HG02840 (cell line): ENCODE data around the gene RWDD3.

ENCODE experiments used
- ATAC-seq: cut with Tn5 transposase; IDR thresholded peaks from one replicate; pipeline ENCODE4 v1.9.1; 2021; ENCODE audit warnings: mild to moderate bottlenecking, moderate library complexity, moderate number of reproducible peaks; ENCODE audit not compliant: unreplicated experiment, low FRiP score

Gene RWDD3

GRCh38 chr1:95278173-95279006 lies 44.4 kb downstream of the RWDD3 start:
- ATAC-seq = no peak

GRCh38 chr1:95281781-95282517 lies 47.9 kb downstream of the RWDD3 start:
- ATAC-seq = no peak

GRCh38 chr1:95282518-95282895 lies 48.5 kb downstream of the RWDD3 start:
- ATAC-seq = no peak

GRCh38 chr1:95284420-95284819 lies 50.4 kb downstream of the RWDD3 start:
- no peak for ATAC-seq

GRCh38 chr1:95286479-95286878 lies 52.5 kb downstream of the RWDD3 start:
- ATAC-seq = no peak

GRCh38 chr1:95287081-95287480 lies 53.1 kb downstream of the RWDD3 start:
- ATAC-seq = no peak

- no peak for ATAC-seq
These were observed 53.8 kb downstream of the RWDD3 start for GRCh38 chr1:95287825-95288224.
